IPS-11a (cell line): ENCODE results near the gene RAB11FIP4.

Experiments
- H3K4me3 ChIP-seq: one replicate; pipeline ENCODE4 v1.5.1; 2013; ENCODE audit warnings: low read depth, low read length, control low read depth

Gene RAB11FIP4

DNA sequence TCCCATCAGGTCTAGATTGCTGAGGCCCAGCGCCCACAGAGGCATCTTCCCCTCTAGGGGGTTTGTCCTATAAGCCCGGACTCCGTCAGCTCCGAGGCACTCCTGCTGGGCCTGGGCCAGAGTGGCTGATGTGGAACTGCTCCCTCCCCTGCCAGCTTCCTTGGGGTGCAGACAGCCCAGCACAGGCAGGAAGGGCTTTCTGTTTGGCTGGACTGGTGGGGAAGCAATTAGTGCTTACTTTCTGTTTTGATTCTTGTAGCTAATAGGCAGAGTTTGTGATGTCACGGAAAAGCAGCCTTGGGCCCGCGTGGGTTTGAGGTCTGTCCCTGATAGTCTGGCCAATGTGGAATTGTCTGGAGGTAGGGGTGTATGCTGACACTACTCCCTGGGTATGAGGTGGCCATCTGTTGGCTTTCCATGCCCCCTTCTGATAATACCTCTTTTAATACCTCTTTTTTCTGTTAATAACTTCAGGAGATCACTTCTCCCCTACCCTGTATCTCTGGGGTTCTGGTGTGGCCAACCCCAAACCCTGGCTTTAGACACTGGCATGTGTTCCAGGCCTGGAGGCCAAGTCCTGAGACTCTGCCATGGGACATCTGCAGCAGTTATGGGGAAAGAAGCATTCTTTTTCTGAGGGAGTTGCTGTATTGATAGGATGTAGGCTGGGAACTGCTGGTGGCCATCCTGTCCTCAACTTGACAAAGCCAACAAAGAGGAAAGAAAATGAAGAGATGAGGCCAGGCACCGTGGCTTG, 190.9 kb downstream of the RAB11FIP4 start:
- no peak overlapping the region for H3K4me3 ChIP-seq

DNA sequence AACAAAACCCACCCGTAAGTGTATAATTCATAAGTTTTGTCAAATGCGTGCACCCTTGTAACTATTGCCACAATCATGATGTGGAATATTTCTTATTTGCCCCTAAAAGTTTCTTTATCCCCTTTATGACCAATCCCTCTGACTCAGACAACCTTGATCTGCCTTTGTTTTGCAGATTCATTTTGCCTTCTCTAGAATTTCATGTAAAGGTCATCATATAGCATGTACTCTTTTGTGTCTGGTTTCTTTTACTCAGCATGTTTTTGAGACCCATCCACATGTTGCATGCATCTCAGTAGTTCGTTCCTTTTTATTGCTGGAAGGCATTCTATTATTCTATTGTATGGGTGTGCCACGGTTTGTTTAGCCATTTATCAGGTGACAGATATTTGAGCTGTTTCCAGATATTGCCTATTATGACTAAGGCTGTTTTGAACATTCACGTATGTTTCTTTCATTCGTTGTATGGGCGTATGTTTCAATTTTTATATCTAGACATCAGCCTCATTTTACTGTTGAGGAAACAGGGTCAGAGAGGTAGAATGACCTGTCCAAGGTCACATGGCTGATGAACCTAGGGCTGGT, 192.4 kb downstream of the RAB11FIP4 start:
- no peak overlapping the region for H3K4me3 ChIP-seq

DNA sequence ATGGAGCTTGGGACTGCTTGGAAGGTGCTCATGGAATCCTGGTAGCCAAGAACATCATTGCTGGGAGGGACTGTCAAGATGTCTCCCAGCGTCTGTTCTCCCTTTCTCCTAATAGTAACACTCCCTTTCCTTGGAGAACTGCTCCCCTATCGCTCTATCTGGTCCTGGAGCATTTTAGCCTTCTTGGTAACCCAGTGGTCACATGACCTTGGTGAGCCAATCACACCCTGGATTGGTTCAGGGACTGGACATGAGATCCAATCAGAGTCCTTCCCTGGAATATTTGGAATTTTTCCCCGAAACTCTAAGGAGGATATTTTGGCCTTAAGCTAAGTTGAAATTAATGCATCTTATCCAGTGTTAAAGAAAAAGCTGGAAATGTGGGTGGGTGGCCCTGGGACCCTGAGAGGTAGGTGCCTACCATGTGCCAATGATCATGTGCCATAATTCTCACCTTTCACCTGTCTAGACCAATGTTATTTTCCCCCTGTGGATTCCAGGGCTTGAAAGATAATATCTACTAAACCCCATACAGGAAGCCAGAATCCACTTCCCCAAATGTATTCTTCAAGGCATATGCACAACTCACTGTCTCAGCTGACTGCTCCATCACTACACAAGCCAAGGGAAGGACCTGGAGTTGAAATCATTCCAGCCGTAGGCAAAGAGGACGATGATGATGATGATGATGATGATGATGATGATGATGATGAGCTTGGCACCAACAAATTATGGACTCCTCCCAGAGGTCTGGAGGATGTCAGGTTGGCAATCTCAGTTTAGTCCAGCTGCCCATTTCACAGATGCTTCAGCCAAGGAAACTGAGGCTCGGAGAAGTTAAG, 193.2 kb downstream of the RAB11FIP4 start:
- no peak overlapping the region for H3K4me3 ChIP-seq

GRCh38 chr17:31585280-31585630, 193.8 kb downstream of the RAB11FIP4 start:
- no peak overlapping the region for H3K4me3 ChIP-seq

- no peak overlapping the region for H3K4me3 ChIP-seq
These were observed 195.5 kb downstream of the RAB11FIP4 start for GRCh38 chr17:31586946-31587345.

DNA sequence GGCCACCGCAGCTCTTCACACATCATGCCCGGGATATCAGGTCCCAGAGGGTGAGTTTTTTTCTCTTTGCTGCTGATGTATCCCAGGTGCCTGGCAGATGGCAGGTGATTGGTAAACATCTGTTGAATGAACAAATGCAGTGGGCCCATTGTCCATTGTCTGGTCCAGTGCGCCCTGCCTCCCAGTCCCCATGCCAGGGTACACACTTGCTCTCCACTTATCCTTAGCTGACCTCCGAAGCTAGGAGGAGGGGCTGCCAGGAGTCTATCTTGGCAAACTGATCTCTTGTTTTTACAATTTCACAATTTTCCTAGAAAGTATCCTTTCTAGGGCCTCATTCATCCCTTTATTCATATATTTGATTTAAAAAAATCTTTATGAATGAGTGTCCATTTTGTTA, 196.0 kb downstream of the RAB11FIP4 start:
- no peak overlapping the region for H3K4me3 ChIP-seq
